H1 (cell line): ENCODE data around the gene MAP1LC3A. TPM values are rescaled to one million over a fixed set of nuclear protein-coding genes. Genes with fewer than 3 reads are reported as not detected.

Experiments used
- GTF2F1 ChIP-seq: IDR thresholded peaks from 2 replicates; pipeline ENCODE4 v1.6.1; 2012; ENCODE audit warnings: low read depth, low read length, improper control_type of control experiment, borderline replicate concordance
- PHF8 ChIP-seq: fragments of 200-600 bp; sonication (generic); conservative IDR thresholded peaks from 2 replicates; pipeline ENCODE4 v1.7.1; 2012; ENCODE audit warnings: low read depth, mild to moderate bottlenecking, inconsistent platforms, low read length, moderate library complexity
- SP2 ChIP-seq: IDR thresholded peaks from 2 replicates; pipeline ENCODE4 v1.6.1; 2012; ENCODE audit warnings: mild to moderate bottlenecking, low read length, inconsistent platforms
- SP4 ChIP-seq: IDR thresholded peaks from 2 replicates; pipeline ENCODE4 v1.6.1; 2012; ENCODE audit warnings: low read length, inconsistent platforms
- ZNF274 ChIP-seq: IDR thresholded peaks from 2 replicates; pipeline ENCODE4 v1.7.0; 2012; ENCODE audit warnings: low read length, borderline replicate concordance; ENCODE audit errors: extremely low read depth
- polyA plus RNA-seq, 7 experiments: library from polyadenylated mRNA; depleted of rRNA in 3 of 7; stranded (reverse) in 5 of 7; unstranded in 2 of 7; fragments of >200 nt in 5 of 7; fragments of 200-250 nt in 2 of 7; gene quantifications; 1 replicate in 5 of 7; 2 replicates in 1 of 7; 4 replicates in 1 of 7; pipeline versions ENCODE4 v1.2.1 to v1.2.3, GENCODE V29; 2011 to 2013; ENCODE audit warnings: missing spikeins in 2 of 7, mixed read lengths in 2 of 7
- total RNA-seq: library from RNA; stranded (reverse); fragmentation: NEBNext Ultra II Directional; extraction: Animal tissue kit (Norgen Biotek cat#: 25700); gene quantifications from 2 replicates; pipeline ENCODE4 v1.2.1, GENCODE V29; 2021
- TF ChIP-seq, protein P1 (sequence below): IDR thresholded peaks from 2 replicates; pipeline ENCODE4 v1.6.1; 2011; ENCODE audit warnings: low read length, improper control_type of control experiment

MAP1LC3A gene
- total and polyA plus RNA-seq, 2 of the 8 experiments (the other 6 are each of a cell fraction or from before 2014, with no cell fraction given), result 5.0 to 6.1 TPM

DNA sequence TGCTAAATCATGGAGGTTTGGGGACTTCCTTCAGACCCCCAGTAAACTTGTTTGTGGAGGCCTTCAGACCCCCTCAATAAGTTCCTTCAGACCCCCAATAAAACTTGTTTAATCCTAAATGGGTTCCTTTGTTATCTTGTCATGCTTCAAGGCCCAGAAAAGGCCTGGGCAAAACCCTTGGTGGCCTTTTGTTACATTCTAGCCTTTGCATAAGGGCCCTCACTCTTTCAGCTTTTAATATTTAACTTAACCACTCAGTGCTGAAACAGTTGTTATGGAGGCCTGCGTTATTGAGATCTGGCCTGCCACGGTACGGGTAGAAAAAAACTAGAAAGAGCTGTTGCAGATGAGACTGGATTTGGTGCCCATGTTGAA, 46.6 kb upstream of the MAP1LC3A start (continued):
- TF ChIP-seq PHF8, result no peak
- no peak for TF ChIP-seq SP4
- TF ChIP-seq SP2, result no peak
- TF ChIP-seq, protein P1, sequence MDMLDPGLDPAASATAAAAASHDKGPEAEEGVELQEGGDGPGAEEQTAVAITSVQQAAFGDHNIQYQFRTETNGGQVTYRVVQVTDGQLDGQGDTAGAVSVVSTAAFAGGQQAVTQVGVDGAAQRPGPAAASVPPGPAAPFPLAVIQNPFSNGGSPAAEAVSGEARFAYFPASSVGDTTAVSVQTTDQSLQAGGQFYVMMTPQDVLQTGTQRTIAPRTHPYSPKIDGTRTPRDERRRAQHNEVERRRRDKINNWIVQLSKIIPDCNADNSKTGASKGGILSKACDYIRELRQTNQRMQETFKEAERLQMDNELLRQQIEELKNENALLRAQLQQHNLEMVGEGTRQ, result no peak
- TF ChIP-seq ZNF274, result no peak
- TF ChIP-seq GTF2F1, result no peak
